GM23338 (cell line): ENCODE results near the gene GAREM2. TPM values are rescaled to one million over a fixed set of nuclear protein-coding genes. Genes with fewer than 3 reads are reported as not detected.

Experiments
- ATAC-seq: fragments of 200-7000 bp; cut with Tn5 transposase; 3 replicates; pipeline ENCODE4 v1.9.1; 2020
- DNase-seq: peaks from one replicate; pipeline ENCODE4 v3.0.0-alpha.2; 2015; ENCODE audit warnings: low spot score
- H2AFZ ChIP-seq: fragments of 200-600 bp; sonication (generic); 2 replicates; pipeline ENCODE4 v1.8.0; 2016; ENCODE audit warnings: antibody characterized with exemption, mild to moderate bottlenecking, moderate library complexity
- H3F3A ChIP-seq: fragments of 200-600 bp; sonication (generic); replicated peaks from 2 replicates; pipeline ENCODE4 v1.8.0; 2017; ENCODE audit warnings: antibody characterized with exemption, mixed run types, low read depth
- H3K27ac ChIP-seq: fragments of 200-600 bp; sonication (generic); 2 replicates; pipeline ENCODE4 v1.6.1; 2016; ENCODE audit warnings: low read depth
- H3K27me3 ChIP-seq: fragments of 200-600 bp; sonication (generic); 2 replicates; pipeline ENCODE4 v1.8.0; 2016; ENCODE audit warnings: mild to moderate bottlenecking, mixed run types, moderate library complexity; ENCODE audit not compliant: insufficient read depth
- H3K36me3 ChIP-seq: fragments of 200-600 bp; sonication (generic); 2 replicates; pipeline ENCODE4 v1.8.0; 2016; ENCODE audit warnings: mild to moderate bottlenecking; ENCODE audit not compliant: insufficient read depth
- H3K4me1 ChIP-seq: fragments of 200-600 bp; sonication (generic); 2 replicates; pipeline ENCODE4 v1.8.0; 2016; ENCODE audit warnings: mild to moderate bottlenecking, moderate library complexity; ENCODE audit not compliant: insufficient read depth
- H3K4me2 ChIP-seq: fragments of 200-600 bp; sonication (generic); 2 replicates; pipeline ENCODE4 v1.7.1; 2017; ENCODE audit warnings: mixed run types
- H3K4me3 ChIP-seq: fragments of 200-600 bp; sonication (generic); 2 replicates; pipeline ENCODE4 v1.6.1; 2016; ENCODE audit warnings: mixed run types
- H3K79me2 ChIP-seq: fragments of 200-600 bp; sonication (generic); replicated peaks from 2 replicates; pipeline ENCODE4 v1.8.0; 2017; ENCODE audit warnings: mild to moderate bottlenecking; ENCODE audit not compliant: insufficient read depth
- H3K9me2 ChIP-seq: fragments of 200-600 bp; sonication (generic); 2 replicates; pipeline ENCODE4 v1.8.0; 2017; ENCODE audit not compliant: insufficient read depth
- H4K20me1 ChIP-seq: fragments of 200-600 bp; sonication (generic); replicated peaks from 2 replicates; pipeline ENCODE4 v1.8.0; 2017; ENCODE audit warnings: mild to moderate bottlenecking; ENCODE audit not compliant: insufficient read depth
- H3K27ac Mint-ChIP-seq: 2 replicates; pipeline ENCODE4 v1.8.0; 2020; ENCODE audit warnings: inconsistent platforms, mild to moderate bottlenecking, moderate library complexity, mixed read lengths
- H3K27me3 Mint-ChIP-seq: 3 replicates; pipeline ENCODE4 v1.8.0; 2022; ENCODE audit warnings: low read depth, mild to moderate bottlenecking, moderate library complexity, mixed read lengths, inconsistent platforms; ENCODE audit not compliant: insufficient read depth, poor library complexity
- H3K36me3 Mint-ChIP-seq: 3 replicates; pipeline ENCODE4 v1.8.0; 2021; ENCODE audit warnings: low read depth, mild to moderate bottlenecking, inconsistent platforms, moderate library complexity, mixed read lengths
- H3K4me1 Mint-ChIP-seq: 3 replicates; pipeline ENCODE4 v1.8.0; 2020; ENCODE audit warnings: mild to moderate bottlenecking, inconsistent platforms, mixed read lengths
- H3K4me3 Mint-ChIP-seq: 3 replicates; pipeline ENCODE4 v1.8.0; 2021; ENCODE audit warnings: moderate library complexity, mild to moderate bottlenecking, inconsistent platforms, mixed read lengths
- H3K9me3 Mint-ChIP-seq: 3 replicates; pipeline ENCODE4 v1.8.0; 2020; ENCODE audit warnings: moderate library complexity, mild to moderate bottlenecking, inconsistent platforms, mixed read lengths
- EZH2 ChIP-seq: fragments of 200-600 bp; sonication (generic); IDR thresholded peaks from one replicate; pipeline ENCODE4 v1.8.0; 2017; ENCODE audit warnings: antibody characterized with exemption, mild to moderate bottlenecking, low read depth; ENCODE audit not compliant: unreplicated experiment
- EZH2phosphoT487 ChIP-seq: fragments of 200-600 bp; sonication (generic); IDR thresholded peaks from one replicate; pipeline ENCODE4 v1.8.1; 2018; ENCODE audit warnings: antibody characterized with exemption; ENCODE audit not compliant: unreplicated experiment
- JUNB ChIP-seq: IDR thresholded peaks from one replicate; pipeline ENCODE4 v1.6.1; 2016; ENCODE audit warnings: antibody characterized with exemption; ENCODE audit not compliant: unreplicated experiment
- NANOG ChIP-seq: IDR thresholded peaks from 2 replicates; pipeline ENCODE4 v1.6.1; 2016; ENCODE audit warnings: antibody characterized with exemption, borderline replicate concordance
- POLR2AphosphoS5 ChIP-seq: IDR thresholded peaks from 2 replicates; pipeline ENCODE4 v1.6.1; 2016; ENCODE audit warnings: antibody characterized with exemption, low read depth
- ZNF114 ChIP-seq: fragments of 250-450 bp; sonication (Bioruptor Pico); IDR thresholded peaks from 2 replicates; pipeline ENCODE4 v1.5.0; 2020; ENCODE audit warnings: mild to moderate bottlenecking, moderate library complexity
- ZNF331 ChIP-seq: fragments of 250-450 bp; sonication (Bioruptor Pico); IDR thresholded peaks from 2 replicates; pipeline ENCODE4 v1.5.0; 2020; ENCODE audit warnings: low read depth, mild to moderate bottlenecking, moderate library complexity
- polyA plus RNA-seq: library from polyadenylated mRNA; unstranded; fragments of >200 nt; fragmentation: Nextera tagmentation; extraction: Ambion mirVana; gene quantifications from 2 replicates; pipeline ENCODE4 v1.2.1, GENCODE V29; 2016
- total RNA-seq: library from RNA; depleted of rRNA; stranded (reverse); fragments of >200 nt; shearing (Covaris generic); gene quantifications from 2 replicates; pipeline ENCODE4 v1.2.3, GENCODE V29; 2014
- TF ChIP-seq, protein P1 (sequence below): IDR thresholded peaks from one replicate; pipeline ENCODE4 v1.6.1; 2018; ENCODE audit warnings: antibody characterized with exemption; ENCODE audit not compliant: unreplicated experiment
- TF ChIP-seq, protein P2 (sequence below): fragments of 250-450 bp; sonication (Bioruptor Pico); IDR thresholded peaks from 2 replicates; pipeline ENCODE4 v1.5.0; 2020; ENCODE audit warnings: mild to moderate bottlenecking, moderate library complexity

The GAREM2 gene
- total and polyA plus RNA-seq, 2 experiments from 2014 or later = 3.8 to 23.8 TPM

DNA sequence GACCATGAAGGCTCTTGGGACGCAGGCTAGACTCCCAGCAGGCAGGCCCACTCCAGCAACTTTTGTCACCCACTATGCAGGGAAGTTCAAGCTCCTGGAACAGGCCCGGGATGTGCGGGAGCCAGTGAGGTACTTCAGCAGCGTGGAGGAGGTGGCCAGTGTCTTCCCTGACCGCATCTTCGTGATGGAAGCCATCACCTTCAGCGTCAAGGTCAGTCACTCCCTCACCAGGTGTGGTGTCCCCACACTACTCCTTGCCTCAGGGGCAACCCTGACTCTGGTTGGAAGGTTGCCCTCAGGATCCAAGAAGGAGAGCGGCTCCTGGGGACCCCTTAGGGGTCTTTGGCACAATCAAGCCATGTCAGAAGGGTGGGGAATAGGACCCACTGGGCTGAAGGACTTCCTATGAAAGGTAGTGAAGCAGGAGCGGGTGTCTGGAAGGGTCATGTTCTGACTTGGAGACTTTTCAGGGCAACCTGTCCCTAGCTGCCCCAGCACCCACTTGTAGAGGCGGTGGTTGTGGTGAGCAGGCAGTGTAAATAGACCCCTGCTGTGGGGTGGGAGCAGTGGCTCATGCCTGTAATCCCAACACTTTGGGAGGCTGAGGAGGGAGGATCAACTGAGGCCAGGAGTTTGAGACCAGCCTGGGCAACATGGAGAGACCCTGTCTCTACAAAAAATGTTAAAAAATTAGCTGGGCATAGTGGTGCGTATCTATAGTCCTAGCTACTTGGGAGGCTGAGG lies 10.2 kb downstream of the GAREM2 start (continued):
- no peak for TF ChIP-seq ZNF331 (CRISPR knock-in tag)
- TF ChIP-seq NANOG = no peak
- TF ChIP-seq ZNF114 (CRISPR knock-in tag) = no peak
- TF ChIP-seq, protein P1, sequence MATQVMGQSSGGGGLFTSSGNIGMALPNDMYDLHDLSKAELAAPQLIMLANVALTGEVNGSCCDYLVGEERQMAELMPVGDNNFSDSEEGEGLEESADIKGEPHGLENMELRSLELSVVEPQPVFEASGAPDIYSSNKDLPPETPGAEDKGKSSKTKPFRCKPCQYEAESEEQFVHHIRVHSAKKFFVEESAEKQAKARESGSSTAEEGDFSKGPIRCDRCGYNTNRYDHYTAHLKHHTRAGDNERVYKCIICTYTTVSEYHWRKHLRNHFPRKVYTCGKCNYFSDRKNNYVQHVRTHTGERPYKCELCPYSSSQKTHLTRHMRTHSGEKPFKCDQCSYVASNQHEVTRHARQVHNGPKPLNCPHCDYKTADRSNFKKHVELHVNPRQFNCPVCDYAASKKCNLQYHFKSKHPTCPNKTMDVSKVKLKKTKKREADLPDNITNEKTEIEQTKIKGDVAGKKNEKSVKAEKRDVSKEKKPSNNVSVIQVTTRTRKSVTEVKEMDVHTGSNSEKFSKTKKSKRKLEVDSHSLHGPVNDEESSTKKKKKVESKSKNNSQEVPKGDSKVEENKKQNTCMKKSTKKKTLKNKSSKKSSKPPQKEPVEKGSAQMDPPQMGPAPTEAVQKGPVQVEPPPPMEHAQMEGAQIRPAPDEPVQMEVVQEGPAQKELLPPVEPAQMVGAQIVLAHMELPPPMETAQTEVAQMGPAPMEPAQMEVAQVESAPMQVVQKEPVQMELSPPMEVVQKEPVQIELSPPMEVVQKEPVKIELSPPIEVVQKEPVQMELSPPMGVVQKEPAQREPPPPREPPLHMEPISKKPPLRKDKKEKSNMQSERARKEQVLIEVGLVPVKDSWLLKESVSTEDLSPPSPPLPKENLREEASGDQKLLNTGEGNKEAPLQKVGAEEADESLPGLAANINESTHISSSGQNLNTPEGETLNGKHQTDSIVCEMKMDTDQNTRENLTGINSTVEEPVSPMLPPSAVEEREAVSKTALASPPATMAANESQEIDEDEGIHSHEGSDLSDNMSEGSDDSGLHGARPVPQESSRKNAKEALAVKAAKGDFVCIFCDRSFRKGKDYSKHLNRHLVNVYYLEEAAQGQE = no peak
- no peak for TF ChIP-seq POLR2AphosphoS5

DNA sequence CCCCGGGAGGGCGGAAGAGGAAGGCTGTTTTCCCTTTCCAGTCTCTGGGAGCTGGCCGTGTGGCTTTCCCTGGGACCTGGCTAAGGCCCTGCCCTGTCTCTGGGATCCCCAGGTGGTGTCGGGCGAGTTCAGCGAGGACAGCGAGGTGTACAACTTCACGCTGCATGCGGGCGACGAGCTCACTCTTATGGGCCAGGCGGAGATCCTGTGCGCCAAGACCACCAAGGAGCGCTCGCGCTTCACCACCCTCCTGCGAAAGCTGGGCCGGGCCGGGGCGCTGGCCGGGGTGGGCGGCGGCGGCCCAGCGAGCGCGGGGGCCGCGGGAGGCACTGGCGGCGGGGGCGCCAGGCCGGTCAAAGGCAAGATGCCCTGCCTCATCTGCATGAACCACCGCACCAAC lies 11.2 kb downstream of the GAREM2 start:
- TF ChIP-seq, protein P2, sequence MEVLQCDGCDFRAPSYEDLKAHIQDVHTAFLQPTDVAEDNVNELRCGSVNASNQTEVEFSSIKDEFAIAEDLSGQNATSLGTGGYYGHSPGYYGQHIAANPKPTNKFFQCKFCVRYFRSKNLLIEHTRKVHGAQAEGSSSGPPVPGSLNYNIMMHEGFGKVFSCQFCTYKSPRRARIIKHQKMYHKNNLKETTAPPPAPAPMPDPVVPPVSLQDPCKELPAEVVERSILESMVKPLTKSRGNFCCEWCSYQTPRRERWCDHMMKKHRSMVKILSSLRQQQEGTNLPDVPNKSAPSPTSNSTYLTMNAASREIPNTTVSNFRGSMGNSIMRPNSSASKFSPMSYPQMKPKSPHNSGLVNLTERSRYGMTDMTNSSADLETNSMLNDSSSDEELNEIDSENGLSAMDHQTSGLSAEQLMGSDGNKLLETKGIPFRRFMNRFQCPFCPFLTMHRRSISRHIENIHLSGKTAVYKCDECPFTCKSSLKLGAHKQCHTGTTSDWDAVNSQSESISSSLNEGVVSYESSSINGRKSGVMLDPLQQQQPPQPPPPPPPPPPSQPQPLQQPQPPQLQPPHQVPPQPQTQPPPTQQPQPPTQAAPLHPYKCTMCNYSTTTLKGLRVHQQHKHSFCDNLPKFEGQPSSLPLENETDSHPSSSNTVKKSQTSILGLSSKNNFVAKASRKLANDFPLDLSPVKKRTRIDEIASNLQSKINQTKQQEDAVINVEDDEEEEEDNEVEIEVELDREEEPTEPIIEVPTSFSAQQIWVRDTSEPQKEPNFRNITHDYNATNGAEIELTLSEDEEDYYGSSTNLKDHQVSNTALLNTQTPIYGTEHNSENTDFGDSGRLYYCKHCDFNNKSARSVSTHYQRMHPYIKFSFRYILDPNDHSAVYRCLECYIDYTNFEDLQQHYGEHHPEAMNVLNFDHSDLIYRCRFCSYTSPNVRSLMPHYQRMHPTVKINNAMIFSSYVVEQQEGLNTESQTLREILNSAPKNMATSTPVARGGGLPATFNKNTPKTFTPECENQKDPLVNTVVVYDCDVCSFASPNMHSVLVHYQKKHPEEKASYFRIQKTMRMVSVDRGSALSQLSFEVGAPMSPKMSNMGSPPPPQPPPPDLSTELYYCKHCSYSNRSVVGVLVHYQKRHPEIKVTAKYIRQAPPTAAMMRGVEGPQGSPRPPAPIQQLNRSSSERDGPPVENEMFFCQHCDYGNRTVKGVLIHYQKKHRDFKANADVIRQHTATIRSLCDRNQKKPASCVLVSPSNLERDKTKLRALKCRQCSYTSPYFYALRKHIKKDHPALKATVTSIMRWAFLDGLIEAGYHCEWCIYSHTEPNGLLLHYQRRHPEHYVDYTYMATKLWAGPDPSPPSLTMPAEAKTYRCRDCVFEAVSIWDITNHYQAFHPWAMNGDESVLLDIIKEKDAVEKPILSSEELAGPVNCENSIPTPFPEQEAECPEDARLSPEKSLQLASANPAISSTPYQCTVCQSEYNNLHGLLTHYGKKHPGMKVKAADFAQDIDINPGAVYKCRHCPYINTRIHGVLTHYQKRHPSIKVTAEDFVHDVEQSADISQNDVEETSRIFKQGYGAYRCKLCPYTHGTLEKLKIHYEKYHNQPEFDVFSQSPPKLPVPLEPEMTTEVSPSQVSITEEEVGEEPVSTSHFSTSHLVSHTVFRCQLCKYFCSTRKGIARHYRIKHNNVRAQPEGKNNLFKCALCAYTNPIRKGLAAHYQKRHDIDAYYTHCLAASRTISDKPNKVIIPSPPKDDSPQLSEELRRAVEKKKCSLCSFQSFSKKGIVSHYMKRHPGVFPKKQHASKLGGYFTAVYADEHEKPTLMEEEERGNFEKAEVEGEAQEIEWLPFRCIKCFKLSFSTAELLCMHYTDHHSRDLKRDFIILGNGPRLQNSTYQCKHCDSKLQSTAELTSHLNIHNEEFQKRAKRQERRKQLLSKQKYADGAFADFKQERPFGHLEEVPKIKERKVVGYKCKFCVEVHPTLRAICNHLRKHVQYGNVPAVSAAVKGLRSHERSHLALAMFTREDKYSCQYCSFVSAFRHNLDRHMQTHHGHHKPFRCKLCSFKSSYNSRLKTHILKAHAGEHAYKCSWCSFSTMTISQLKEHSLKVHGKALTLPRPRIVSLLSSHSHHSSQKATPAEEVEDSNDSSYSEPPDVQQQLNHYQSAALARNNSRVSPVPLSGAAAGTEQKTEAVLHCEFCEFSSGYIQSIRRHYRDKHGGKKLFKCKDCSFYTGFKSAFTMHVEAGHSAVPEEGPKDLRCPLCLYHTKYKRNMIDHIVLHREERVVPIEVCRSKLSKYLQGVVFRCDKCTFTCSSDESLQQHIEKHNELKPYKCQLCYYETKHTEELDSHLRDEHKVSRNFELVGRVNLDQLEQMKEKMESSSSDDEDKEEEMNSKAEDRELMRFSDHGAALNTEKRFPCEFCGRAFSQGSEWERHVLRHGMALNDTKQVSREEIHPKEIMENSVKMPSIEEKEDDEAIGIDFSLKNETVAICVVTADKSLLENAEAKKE (CRISPR knock-in tag) = no peak
- TF ChIP-seq EZH2 = no peak
- TF ChIP-seq JUNB = no peak
- TF ChIP-seq EZH2phosphoT487 = no peak
- TF ChIP-seq POLR2AphosphoS5 = no peak; the same call in 1 of the 2 replicates
- Mint-ChIP-seq H3K27ac (no peak overlapping the region), H3K27me3 (peaks cover 15% of the 10 kb centered on the region), H3K4me1 (peaks cover 25% of the 10 kb centered on the region), H3K36me3 (peaks cover 17% of the 10 kb centered on the region), H3K9me3 (no peaks in the 10 kb centered on the region), H3K4me3 (peak overlapping the region; percentile 47)
- H2AFZ ChIP-seq = peak overlapping the region; percentile 84; the same call in 1 of the 2 replicates
- peaks cover 10% of the 10 kb centered on the region for H4K20me1 ChIP-seq
- no peaks in the 10 kb centered on the region for H3K79me2 ChIP-seq
- H3K27ac ChIP-seq = no peak overlapping the region
- DNase-seq (peak; percentile 57), ATAC-seq (peak; percentile 10)
- peaks cover 5% of the 10 kb centered on the region; the same call in 1 of the 2 replicates for H3F3A ChIP-seq
- no peaks in the 10 kb centered on the region for H3K9me2 ChIP-seq
- H3K4me3 ChIP-seq = peak overlapping the region; percentile 66
- no peaks in the 10 kb centered on the region for H3K36me3 ChIP-seq
- H3K4me1 ChIP-seq = peaks cover 11% of the 10 kb centered on the region
- H3K27me3 ChIP-seq = peaks cover 17% of the 10 kb centered on the region
- peak overlapping the region; percentile 89 for H3K4me2 ChIP-seq
